Small intestine (tissue), 7 donors: ENCODE data around the gene PKD2. TPM values are rescaled to one million over a fixed set of nuclear protein-coding genes. Genes with fewer than 3 reads are reported as not detected.
"Not testable (repeated sequence)": the region's sequence is repeated elsewhere in the genome, so short reads cannot be mapped to it uniquely, and the experiment has no call there.

ENCODE experiments used
- DNase-seq, 2 donors: peaks; one replicate each; pipeline versions ENCODE4 v3.0.0 to v3.0.0-alpha.2; 2013
- FAIRE-seq: peaks from 2 replicates; lab custom pipeline; 2012; peaks lifted over from hg19 to GRCh38; lab: Jason Lieb, UNC
- H3K27ac ChIP-seq, 3 donors: one replicate each; pipeline ENCODE4 v1.5.1; 2013; ENCODE audit warnings: low read length in 2 of 3, mild to moderate bottlenecking in 2 of 3, control low read depth in 1 of 3, inconsistent platforms in 1 of 3, low read depth in 1 of 3, moderate library complexity in 1 of 3
- H3K27me3 ChIP-seq, 3 donors: one replicate each; pipeline ENCODE4 v1.6.1; 2013; ENCODE audit warnings: low read length in 3 of 3, inconsistent platforms in 1 of 3; ENCODE audit not compliant: control insufficient read depth in 3 of 3, insufficient read depth in 3 of 3
- H3K36me3 ChIP-seq, 3 donors: one replicate each; pipeline ENCODE4 v1.6.1; 2013; ENCODE audit warnings: low read length in 3 of 3, inconsistent platforms in 1 of 3, low read depth in 1 of 3, mild to moderate bottlenecking in 1 of 3, moderate library complexity in 1 of 3; ENCODE audit not compliant: control insufficient read depth in 3 of 3, insufficient read depth in 2 of 3
- H3K4me1 ChIP-seq, 3 donors: one replicate each; pipeline ENCODE4 v1.6.1; 2013; ENCODE audit warnings: low read length in 2 of 3, inconsistent platforms in 1 of 3, low read depth in 1 of 3, mild to moderate bottlenecking in 1 of 3, moderate library complexity in 1 of 3; ENCODE audit not compliant: control insufficient read depth in 3 of 3, insufficient read depth in 2 of 3
- H3K4me3 ChIP-seq, 3 donors: one replicate each; pipeline ENCODE4 v1.5.1; 2013; ENCODE audit warnings: low read length in 3 of 3, control low read depth in 1 of 3, inconsistent platforms in 1 of 3, low read depth in 1 of 3, mild to moderate bottlenecking in 1 of 3, moderate library complexity in 1 of 3
- H3K9me3 ChIP-seq, 2 donors: one replicate each; pipeline ENCODE4 v1.6.1; 2013; ENCODE audit warnings: low read depth in 1 of 2, low read length in 1 of 2; ENCODE audit not compliant: control insufficient read depth in 2 of 2, insufficient read depth in 1 of 2
- WGBS, 3 donors: extraction: QIAGEN DNeasy Blood & Tissue Kit; methylation state at CpG; one replicate each; pipeline ENCODE4 v1.1.7; 2013; 5-methylcytosine and 5-hydroxymethylcytosine counted together
- polyA plus RNA-seq, 4 donors: library from polyadenylated mRNA; stranded (reverse) in 3 of 4; unstranded in 1 of 4; fragments of 200-250 nt in 3 of 4; fragments of 120-200 nt in 1 of 4; gene quantifications; one replicate each; pipeline versions ENCODE4 v1.2.1 to v1.2.3, GENCODE V29; 2013
- donor health status: healthy with polysubstance abuse.
- donor health status: control.
- donor health status: control.
- donor health status: Bipolar disorder and iron deficiency.
- donor health status: healthy.

Gene PKD2
- polyA plus RNA-seq, 4 donors: 2.4 to 21.7 (median 5.1) TPM

DNA sequence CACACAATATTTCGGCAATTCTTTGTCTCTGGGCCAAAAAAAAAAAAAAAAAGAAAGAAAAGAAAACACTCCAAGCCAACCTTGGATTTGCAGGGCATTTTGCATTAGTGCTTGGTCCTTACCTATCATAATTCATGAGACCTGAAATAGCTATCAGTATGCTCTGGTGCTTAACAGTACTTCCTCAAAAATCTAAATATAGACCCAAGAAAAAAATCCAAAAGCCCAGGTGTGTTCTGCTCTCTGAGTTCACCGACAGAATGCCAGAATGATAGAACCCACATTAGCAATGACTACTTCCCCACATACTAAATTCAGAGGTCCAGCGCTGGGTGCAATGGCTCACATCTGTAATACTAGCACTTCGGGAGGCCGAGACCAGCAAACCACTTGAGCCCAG lies 108.2 kb downstream of the PKD2 start:
- 83 to 92% (median 86%) methylated on average over 5 of the region's 5 CpGs for WGBS, 3 donors
- no peak overlapping the region for H3K27ac ChIP-seq
- H3K4me3 ChIP-seq: no peak overlapping the region
- H3K27me3 ChIP-seq: no peaks in the 10 kb centered on the region
- DNase-seq (no peak), FAIRE-seq (no peak)
- peaks cover 0 to 20% of the 10 kb centered on the region in 2 donors for H3K9me3 ChIP-seq
- peaks cover 0 to 2% (median under 1%) of the 10 kb centered on the region in 3 donors for H3K4me1 ChIP-seq
- peaks cover 0 to 10% (median 4%) of the 10 kb centered on the region in 3 donors for H3K36me3 ChIP-seq

DNA sequence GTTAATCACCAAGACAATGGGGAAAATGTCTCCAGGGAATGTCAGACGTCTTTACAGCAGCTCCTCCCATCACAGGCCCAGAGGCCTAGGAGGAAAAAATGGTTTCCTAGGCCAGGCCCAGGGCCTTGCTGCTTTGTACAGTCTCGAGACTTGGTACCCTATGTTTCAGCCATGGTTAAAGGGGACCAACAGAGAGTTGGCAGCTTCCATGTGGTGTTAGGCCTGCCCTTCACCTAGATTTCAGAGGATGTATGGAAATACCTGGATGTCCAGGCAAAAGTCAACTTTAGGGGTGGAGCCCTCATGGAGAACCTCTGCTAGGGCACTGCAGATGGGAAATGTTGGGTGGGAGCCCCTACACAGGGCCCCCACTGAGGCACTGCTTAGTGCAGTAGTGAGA lies 112.5 kb downstream of the PKD2 start:
- Histone ChIP-seq H3K36me3 (peaks cover 0 to 23% (median 4%) of the 10 kb centered on the region in 3 donors), H3K9me3 (peaks cover 0 to 33% of the 10 kb centered on the region in 2 donors), H3K4me1 (no peaks in the 10 kb centered on the region), H3K4me3 (no peak overlapping the region), H3K27me3 (no peaks in the 10 kb centered on the region), H3K27ac (no peak overlapping the region)
- WGBS, 3 donors: 74 to 83% (median 81%) methylated on average over 2 of the region's 2 CpGs
- FAIRE-seq (no peak), DNase-seq (no peak)

DNA sequence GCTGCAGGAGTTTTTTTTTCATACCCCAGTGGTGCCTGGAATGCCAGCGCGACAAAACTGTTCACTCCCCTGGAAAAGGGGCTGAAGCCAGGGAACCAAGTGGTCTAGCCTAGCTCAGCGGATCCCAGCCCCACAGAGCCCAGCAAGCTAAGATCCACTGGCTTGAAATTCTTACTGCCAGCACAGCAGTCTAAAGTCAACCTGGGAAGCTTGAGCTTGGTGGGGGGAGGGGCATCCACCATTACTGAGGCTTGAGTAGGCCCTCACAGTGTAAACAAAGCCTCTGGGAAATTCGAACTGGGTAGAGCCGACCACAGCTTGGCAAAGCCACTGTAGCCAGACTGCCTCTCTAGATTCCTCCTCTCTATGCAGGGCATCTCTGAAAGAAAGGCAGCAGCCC lies 114.8 kb downstream of the PKD2 start:
- not testable (repeated sequence) for H3K4me3 ChIP-seq, FAIRE-seq
- WGBS, 3 donors: 83 to 95% (median 94%) methylated on average over 5 of the region's 5 CpGs

More for the DNA sequence above, 114.8 kb downstream of the PKD2 start:
- DNase-seq, H3K27ac ChIP-seq, H3K27me3 ChIP-seq, H3K4me1 ChIP-seq: not testable (repeated sequence)
- Histone ChIP-seq H3K9me3 (peaks cover 0 to 33% of the 10 kb centered on the region in 2 donors), H3K36me3 (peaks cover 0 to 22% (median 4%) of the 10 kb centered on the region in 3 donors)

Other genes with a start within 250 kb of the PKD2 start
- under 1 TPM in 1 of 4 donors, not detected in 3; 0.04 TPM for gene IBSP, start 208.1 kb upstream of the PKD2 start, polyA plus RNA-seq
- gene MEPE, start 174.7 kb upstream of the PKD2 start, polyA plus RNA-seq: under 1 TPM in 1 of 4 donors, not detected in 3; 0.01 TPM
- 10 to 100 TPM in 1 of 4 donors, 1 to 10 TPM in 3; 2.2 to 12.8 (median 3.5) TPM for gene SPP1, start 31.9 kb upstream of the PKD2 start, polyA plus RNA-seq
- gene ABCG2, start 151.0 kb downstream of the PKD2 start, polyA plus RNA-seq: 10 to 100 TPM in 3 of 4 donors, 1 to 10 TPM in 1; 6.5 to 37.6 (median 23.6) TPM